Measurements from ENCODE around the gene DCLRE1B. TPM values are rescaled to one million over a fixed set of nuclear protein-coding genes. Genes with fewer than 3 reads are reported as not detected.

Gene DCLRE1B
- total and polyA plus RNA-seq, 9 of the 15 experiments (the other 6 are each of a cell fraction or from before 2014, with no cell fraction given): 10.6 to 28.8 (median 17.2) TPM

GRCh38 chr1:113938192-113938591, 33.1 kb downstream of the DCLRE1B start (continued):
- TF ChIP-seq CUX1 (CRISPR knock-in tag; IDR thresholded peaks at IDR 0.05) (no peak), NR2C2 (CRISPR knock-in tag; IDR thresholded peaks at IDR 0.05) (no peak), NR2C2 (tag; IDR thresholded peaks at IDR 0.05) (no peak)

- H3K9me3 ChIP-seq (replicated peaks; ENCODE audit: control insufficient read depth, insufficient read depth, low read depth, low read length): no peaks in the 10 kb centered on the region
- BruUV-seq (replicated peaks): no TSS peak
- H2AFZ ChIP-seq (ENCODE audit: low read depth, low read length): no peak overlapping the region
- intact Hi-C loops (cut with micrococcal nuclease) (no loop called here), in situ Hi-C loops (cut with MboI) (no loop called here)
- no peaks in the 10 kb centered on the region for H3K27me3 ChIP-seq (ENCODE audit: control insufficient read depth in 2 of 2, insufficient read depth in 2 of 2, low read length in 2 of 2)
- POLR2A ChIA-PET: interaction anchor here (0.6 to 7.3 kb wide), 4 partner anchors 11 to 1893 kb away, joined by 3 to 61 read pairs (median 8); partner anchors contain the start of gene HIPK1
- no peak overlapping the region; a peak in 1 of 4 replicates for H3K9ac ChIP-seq (ENCODE audit: insufficient read depth in 1 of 2, low read depth in 2 of 2, low read length in 2 of 2)
- no peak for DNase-seq (ENCODE audit: extremely low read depth in 1 of 4, low spot score in 3 of 4)
- H4K20me1 ChIP-seq (replicated peaks; ENCODE audit: control insufficient read depth, insufficient read depth, low read length): peaks cover 16% of the 10 kb centered on the region; the same call in 1 of the 2 replicates
- peaks cover 51% of the 10 kb centered on the region for H3K36me3 ChIP-seq (ENCODE audit: control insufficient read depth, insufficient read depth, low read length)
- no peaks in the 10 kb centered on the region for H3K9me1 ChIP-seq (ENCODE audit: control insufficient read depth, insufficient read depth, low read length)
- 88% methylated on average over 16 of the region's 16 CpGs for WGBS (ENCODE audit: insufficient coverage, low coverage, missing lambda C conversion rate)
- CTCF ChIA-PET (ENCODE audit: low intra/inter-chr PET ratio): no interaction called here
- H3K27ac ChIP-seq (ENCODE audit: extremely low read depth, low read depth, low read length): no peak overlapping the region
- H3K79me2 ChIP-seq (ENCODE audit: control insufficient read depth, insufficient read depth, low read length): peaks cover 92% of the 10 kb centered on the region
- ATAC-seq: no peak; the same call in 2 of the 3 replicates
- no peak overlapping the region for H3K4me3 ChIP-seq
- no peak for FAIRE-seq
- peaks cover 9 to 10% of the 10 kb centered on the region in 2 experiments; a peak in 3 of 5 replicates for H3K4me1 ChIP-seq (replicated peaks in 1 of 2; ENCODE audit: control insufficient read depth in 2 of 2, insufficient read depth in 2 of 2, low read length in 2 of 2)
- H3K4me2 ChIP-seq (ENCODE audit: insufficient read depth, low read length): no peak overlapping the region
- no peak for TF ChIP-seq HINFP (tag; conservative IDR thresholded peaks at IDR 0.05; ENCODE audit: low read depth)
- TF ChIP-seq C11orf30 (IDR thresholded peaks at IDR 0.05; ENCODE audit: low read depth): peak; percentile 69
- TF ChIP-seq MAFK (IDR thresholded peaks at IDR 0.05; ENCODE audit: low read length): peak; percentile 17; the same call in 1 of the 2 replicates
- no peak for TF ChIP-seq LEF1 (IDR thresholded peaks at IDR 0.05)
- TF ChIP-seq MAFF (IDR thresholded peaks at IDR 0.05; ENCODE audit: low read length): peak; percentile 34; the same call in 1 of the 2 replicates
- peak; percentile 80 for TF ChIP-seq ZNF316 (IDR thresholded peaks at IDR 0.05)
Observed at GRCh38 chr1:113940365-113941244, 35.5 kb downstream of the DCLRE1B start.

All from K562 (cell line).